Loucy (cell line): Measurements from ENCODE around the gene ATP10B.

ENCODE experiments used
- H2AFZ ChIP-seq: fragments of 200-600 bp; sonication (generic); 2 replicates; pipeline ENCODE4 v1.6.0; 2016; ENCODE audit warnings: antibody characterized with exemption, mild to moderate bottlenecking, low read length, moderate library complexity
- H3F3A ChIP-seq: fragments of 200-600 bp; 2 replicates; pipeline ENCODE4 v1.6.0; 2016; ENCODE audit warnings: antibody characterized with exemption, low read depth, mild to moderate bottlenecking
- H3K27me3 ChIP-seq: fragments of 200-600 bp; sonication (generic); 2 replicates; pipeline ENCODE4 v1.6.1; 2014; ENCODE audit warnings: low read length, mild to moderate bottlenecking; ENCODE audit not compliant: insufficient read depth, poor library complexity, severe bottlenecking
- H3K36me3 ChIP-seq: fragments of 200-600 bp; sonication (generic); 2 replicates; pipeline ENCODE4 v1.6.1; 2016; ENCODE audit warnings: low read length; ENCODE audit not compliant: insufficient read depth
- H3K4me1 ChIP-seq: fragments of 200-600 bp; sonication (generic); 2 replicates; pipeline ENCODE4 v1.5.1; 2014; ENCODE audit warnings: low read length, mild to moderate bottlenecking; ENCODE audit not compliant: insufficient read depth, poor library complexity, severe bottlenecking
- H3K4me2 ChIP-seq: fragments of 200-600 bp; sonication (generic); 2 replicates; pipeline ENCODE4 v1.6.0; 2014; ENCODE audit warnings: antibody characterized with exemption, low read length, low read depth, mild to moderate bottlenecking; ENCODE audit not compliant: poor library complexity, severe bottlenecking
- H3K4me3 ChIP-seq: fragments of 200-600 bp; sonication (generic); 2 replicates; pipeline ENCODE4 v1.5.1; 2014; ENCODE audit warnings: low read length, mild to moderate bottlenecking, mixed read lengths; ENCODE audit not compliant: poor library complexity, severe bottlenecking
- H3K79me2 ChIP-seq: fragments of 200-600 bp; sonication (generic); 2 replicates; pipeline ENCODE4 v1.6.1; 2014; ENCODE audit warnings: low read length; ENCODE audit not compliant: insufficient read depth
- H3K9ac ChIP-seq: fragments of 200-600 bp; sonication (generic); 2 replicates; pipeline ENCODE4 v1.6.0; 2014; ENCODE audit warnings: mild to moderate bottlenecking, low read depth, low read length, moderate library complexity; ENCODE audit not compliant: poor library complexity, severe bottlenecking
- H3K9me2 ChIP-seq: fragments of 200-600 bp; sonication (generic); replicated peaks from 2 replicates; pipeline ENCODE4 v1.6.1; 2016; ENCODE audit warnings: low read depth, low read length, mixed read lengths
- H3K9me3 ChIP-seq: fragments of 200-600 bp; sonication (generic); 2 replicates; pipeline ENCODE4 v1.6.1; 2014; ENCODE audit warnings: mild to moderate bottlenecking, antibody characterized with exemption, low read length, low read depth; ENCODE audit not compliant: insufficient read depth
- H4K20me1 ChIP-seq: fragments of 200-600 bp; sonication (generic); 2 replicates; pipeline ENCODE4 v1.6.0; 2014; ENCODE audit warnings: antibody characterized with exemption, low read length, mild to moderate bottlenecking; ENCODE audit not compliant: insufficient read depth, poor library complexity, severe bottlenecking
- CTCF ChIP-seq: fragments of 200-600 bp; sonication (generic); conservative IDR thresholded peaks from 2 replicates; pipeline ENCODE4 v1.5.1; 2014; ENCODE audit warnings: mild to moderate bottlenecking, antibody characterized with exemption, low read length
- EZH2phosphoT487 ChIP-seq: fragments of 200-600 bp; IDR thresholded peaks from 2 replicates; pipeline ENCODE4 v1.6.1; 2018; ENCODE audit warnings: antibody characterized with exemption, mild to moderate bottlenecking, moderate library complexity, borderline replicate concordance

ATP10B gene

GRCh38 chr5:160635663-160636062 lies 216.3 kb downstream of the ATP10B start:
- H3K9me2 ChIP-seq: no peaks in the 10 kb centered on the region
- no peak overlapping the region for H3K4me2 ChIP-seq
- TF ChIP-seq EZH2phosphoT487: no peak
- TF ChIP-seq CTCF: no peak
- H3K27me3 ChIP-seq: no peaks in the 10 kb centered on the region
- H3K4me1 ChIP-seq: no peaks in the 10 kb centered on the region
- no peak overlapping the region for H3K9ac ChIP-seq
- no peaks in the 10 kb centered on the region for H3K79me2 ChIP-seq
- no peaks in the 10 kb centered on the region for H4K20me1 ChIP-seq
- H3F3A ChIP-seq: no peaks in the 10 kb centered on the region
- H3K4me3 ChIP-seq: no peak overlapping the region
- H3K36me3 ChIP-seq: no peaks in the 10 kb centered on the region
- H3K9me3 ChIP-seq: no peaks in the 10 kb centered on the region
- no peak overlapping the region for H2AFZ ChIP-seq

- H2AFZ ChIP-seq: no peak overlapping the region
- no peak for TF ChIP-seq CTCF
- no peak for TF ChIP-seq EZH2phosphoT487
- no peaks in the 10 kb centered on the region for H3K4me1 ChIP-seq
- H3K4me2 ChIP-seq: no peak overlapping the region
- no peaks in the 10 kb centered on the region for H3K36me3 ChIP-seq
- H3K27me3 ChIP-seq: no peaks in the 10 kb centered on the region
- no peaks in the 10 kb centered on the region for H3K79me2 ChIP-seq
- no peaks in the 10 kb centered on the region for H3K9me2 ChIP-seq
- H3K9me3 ChIP-seq: no peaks in the 10 kb centered on the region
- no peak overlapping the region for H3K4me3 ChIP-seq
- H3F3A ChIP-seq: no peaks in the 10 kb centered on the region
- no peak overlapping the region for H3K9ac ChIP-seq
- no peaks in the 10 kb centered on the region for H4K20me1 ChIP-seq
Measured at GRCh38 chr5:160635046-160635445, 217.0 kb downstream of the ATP10B start.

GRCh38 chr5:160629003-160629402 lies 223.0 kb downstream of the ATP10B start:
- Histone ChIP-seq H3K4me2 (no peak overlapping the region), H2AFZ (no peak overlapping the region), H3K79me2 (no peaks in the 10 kb centered on the region), H3K9ac (no peak overlapping the region), H3F3A (no peaks in the 10 kb centered on the region), H3K9me2 (no peaks in the 10 kb centered on the region), H4K20me1 (no peaks in the 10 kb centered on the region), H3K9me3 (no peaks in the 10 kb centered on the region), H3K4me3 (no peak overlapping the region), H3K27me3 (no peaks in the 10 kb centered on the region), H3K36me3 (no peaks in the 10 kb centered on the region), H3K4me1 (no peaks in the 10 kb centered on the region)
- TF ChIP-seq CTCF (no peak), EZH2phosphoT487 (no peak)
